Choroid plexus epithelial cell (primary cell): ENCODE results near the gene PREB.

Experiments used
- DNase-seq: peaks from one replicate; pipeline ENCODE4 v3.0.0-alpha.2; 2010; ENCODE audit warnings: low read depth
- H3K4me3 ChIP-seq: 2 replicates; pipeline ENCODE4 v1.5.1; 2011; ENCODE audit warnings: low read depth, mild to moderate bottlenecking, control low read depth, low read length, moderate library complexity
- CTCF ChIP-seq: conservative IDR thresholded peaks from 2 replicates; pipeline ENCODE4 v1.5.1; 2011; ENCODE audit warnings: low read depth, mild to moderate bottlenecking, control low read depth, inconsistent platforms, low read length, moderate library complexity

The PREB gene

DNA sequence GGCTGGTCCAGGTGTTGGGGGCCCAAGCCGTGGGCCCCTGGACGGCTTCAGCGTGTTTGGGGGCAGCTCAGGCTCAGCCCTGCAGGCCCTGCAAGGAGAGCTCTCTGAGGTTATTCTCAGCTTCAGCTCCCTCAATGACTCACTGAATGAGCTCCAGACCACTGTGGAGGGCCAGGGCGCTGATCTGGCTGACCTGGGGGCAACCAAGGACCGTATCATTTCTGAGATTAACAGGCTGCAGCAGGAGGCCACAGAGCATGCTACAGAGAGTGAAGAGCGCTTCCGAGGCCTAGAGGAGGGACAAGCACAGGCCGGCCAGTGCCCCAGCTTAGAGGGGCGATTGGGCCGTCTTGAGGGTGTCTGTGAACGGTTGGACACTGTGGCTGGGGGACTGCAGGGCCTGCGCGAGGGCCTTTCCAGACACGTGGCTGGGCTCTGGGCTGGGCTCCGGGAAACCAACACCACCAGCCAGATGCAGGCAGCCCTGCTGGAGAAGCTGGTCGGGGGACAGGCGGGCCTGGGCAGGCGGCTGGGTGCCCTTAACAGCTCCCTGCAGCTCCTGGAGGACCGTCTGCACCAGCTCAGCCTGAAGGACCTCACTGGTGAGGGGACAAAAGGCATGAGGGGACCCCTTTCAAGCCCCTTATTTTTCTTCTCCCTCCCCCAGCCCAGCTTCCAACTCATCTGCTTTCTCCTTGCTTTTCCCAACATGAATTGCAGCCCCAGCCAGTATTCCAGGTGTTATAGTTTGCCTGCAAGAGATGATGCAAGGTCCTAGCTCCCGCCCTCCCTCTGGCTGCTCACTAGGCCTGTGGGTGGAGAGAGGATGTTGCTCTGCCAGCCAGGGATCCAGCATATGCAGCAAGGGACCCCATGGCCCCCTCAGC lies 50.8 kb downstream of the PREB start:
- H3K4me3 ChIP-seq = no peak overlapping the region
- TF ChIP-seq CTCF = no peak
- DNase-seq = no peak

DNA sequence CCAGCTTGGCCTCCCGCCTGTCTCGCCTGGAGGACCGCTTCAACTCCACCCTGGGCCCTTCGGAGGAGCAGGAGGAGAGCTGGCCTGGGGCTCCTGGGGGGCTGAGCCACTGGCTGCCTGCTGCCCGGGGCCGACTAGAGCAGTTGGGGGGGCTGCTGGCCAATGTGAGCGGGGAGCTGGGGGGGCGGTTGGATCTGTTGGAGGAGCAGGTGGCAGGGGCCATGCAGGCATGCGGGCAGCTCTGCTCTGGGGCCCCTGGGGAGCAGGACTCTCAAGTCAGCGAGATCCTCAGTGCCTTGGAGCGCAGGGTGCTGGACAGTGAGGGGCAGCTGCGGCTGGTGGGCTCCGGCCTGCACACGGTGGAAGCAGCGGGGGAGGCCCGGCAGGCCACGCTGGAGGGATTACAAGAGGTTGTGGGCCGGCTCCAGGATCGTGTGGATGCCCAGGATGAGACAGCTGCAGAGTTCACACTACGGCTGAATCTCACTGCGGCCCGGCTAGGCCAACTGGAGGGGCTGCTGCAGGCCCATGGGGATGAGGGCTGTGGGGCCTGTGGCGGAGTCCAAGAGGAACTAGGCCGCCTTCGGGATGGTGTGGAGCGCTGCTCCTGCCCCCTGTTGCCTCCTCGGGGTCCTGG lies 51.5 kb downstream of the PREB start:
- TF ChIP-seq CTCF = no peak
- no peak for DNase-seq
- no peak overlapping the region for H3K4me3 ChIP-seq

DNA sequence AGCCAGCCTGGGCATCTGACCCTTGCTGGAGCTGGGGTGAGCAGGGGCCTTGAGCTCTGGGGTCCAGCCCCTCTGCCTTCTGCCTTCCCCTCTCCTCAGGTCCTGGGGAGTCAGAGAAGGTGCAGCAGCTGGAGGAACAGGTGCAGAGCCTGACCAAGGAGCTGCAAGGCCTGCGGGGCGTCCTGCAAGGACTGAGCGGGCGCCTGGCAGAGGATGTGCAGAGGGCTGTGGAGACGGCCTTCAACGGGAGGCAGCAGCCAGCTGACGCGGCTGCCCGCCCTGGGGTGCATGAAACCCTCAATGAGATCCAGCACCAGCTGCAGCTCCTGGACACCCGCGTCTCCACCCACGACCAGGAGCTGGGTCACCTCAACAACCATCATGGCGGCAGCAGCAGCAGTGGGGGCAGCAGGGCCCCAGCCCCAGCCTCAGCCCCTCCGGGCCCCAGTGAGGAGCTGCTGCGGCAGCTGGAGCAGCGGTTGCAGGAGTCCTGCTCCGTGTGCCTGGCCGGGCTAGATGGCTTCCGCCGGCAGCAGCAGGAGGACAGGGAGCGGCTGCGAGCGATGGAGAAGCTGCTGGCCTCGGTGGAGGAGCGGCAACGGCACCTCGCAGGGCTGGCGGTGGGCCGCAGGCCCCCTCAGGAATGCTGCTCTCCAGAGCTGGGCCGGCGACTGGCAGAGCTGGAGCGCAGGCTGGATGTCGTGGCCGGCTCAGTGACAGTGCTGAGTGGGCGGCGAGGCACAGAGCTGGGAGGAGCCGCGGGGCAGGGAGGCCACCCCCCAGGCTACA lies 52.3 kb downstream of the PREB start:
- no peak overlapping the region for H3K4me3 ChIP-seq
- TF ChIP-seq CTCF = no peak
- no peak for DNase-seq
